H1 (cell line): ENCODE data around the gene MX1. TPM values are rescaled to one million over a fixed set of nuclear protein-coding genes. Genes with fewer than 3 reads are reported as not detected.

ENCODE experiments used
- ASH2L ChIP-seq: fragments of 200-600, 300-600 bp; sonication (generic); IDR thresholded peaks from one replicate; pipeline ENCODE4 v1.7.1; 2017; ENCODE audit warnings: low read length
- ATF3 ChIP-seq: IDR thresholded peaks from 2 replicates; pipeline ENCODE4 v1.6.1; 2011; ENCODE audit warnings: low read depth, mild to moderate bottlenecking, low read length; ENCODE audit not compliant: insufficient read depth
- BACH1 ChIP-seq: IDR thresholded peaks from 2 replicates; pipeline ENCODE4 v1.6.1; 2012; ENCODE audit warnings: low read length, improper control_type of control experiment
- CBX8 ChIP-seq: fragments of 300-800, 300-1000 bp; sonication (generic); IDR thresholded peaks from 2 replicates; pipeline ENCODE4 v1.7.1; 2016; ENCODE audit warnings: low read depth, low read length, borderline replicate concordance
- EZH2 ChIP-seq: fragments of 200-600 bp; sonication (generic); IDR thresholded peaks from 2 replicates; pipeline ENCODE4 v1.7.1; 2012; ENCODE audit warnings: low read depth, mild to moderate bottlenecking, moderate library complexity, low read length, inconsistent platforms; ENCODE audit not compliant: severe bottlenecking
- KDM4A ChIP-seq: IDR thresholded peaks from one replicate; pipeline ENCODE4 v1.7.1; 2012; ENCODE audit warnings: low read depth, mild to moderate bottlenecking, moderate library complexity, low read length, inconsistent platforms; ENCODE audit not compliant: severe bottlenecking
- PHF8 ChIP-seq: fragments of 200-600 bp; sonication (generic); conservative IDR thresholded peaks from 2 replicates; pipeline ENCODE4 v1.7.1; 2012; ENCODE audit warnings: low read depth, mild to moderate bottlenecking, inconsistent platforms, low read length, moderate library complexity
- POLR2AphosphoS5 ChIP-seq: IDR thresholded peaks from 2 replicates; pipeline ENCODE4 v1.6.1; 2011; ENCODE audit warnings: low read depth, low read length
- POU5F1 ChIP-seq: IDR thresholded peaks from 2 replicates; pipeline ENCODE4 v1.6.1; 2011; ENCODE audit warnings: low read depth, mild to moderate bottlenecking, low read length, moderate library complexity
- SP2 ChIP-seq: IDR thresholded peaks from 2 replicates; pipeline ENCODE4 v1.6.1; 2012; ENCODE audit warnings: mild to moderate bottlenecking, low read length, inconsistent platforms
- TBP ChIP-seq: IDR thresholded peaks from 2 replicates; pipeline ENCODE4 v1.6.1; 2011; ENCODE audit warnings: low read depth, low read length, improper control_type of control experiment
- polyA plus RNA-seq, 7 experiments: library from polyadenylated mRNA; depleted of rRNA in 3 of 7; stranded (reverse) in 5 of 7; unstranded in 2 of 7; fragments of >200 nt in 5 of 7; fragments of 200-250 nt in 2 of 7; gene quantifications; 1 replicate in 5 of 7; 2 replicates in 1 of 7; 4 replicates in 1 of 7; pipeline versions ENCODE4 v1.2.1 to v1.2.3, GENCODE V29; 2011 to 2013; ENCODE audit warnings: missing spikeins in 2 of 7, mixed read lengths in 2 of 7
- total RNA-seq: library from RNA; stranded (reverse); fragmentation: NEBNext Ultra II Directional; extraction: Animal tissue kit (Norgen Biotek cat#: 25700); gene quantifications from 2 replicates; pipeline ENCODE4 v1.2.1, GENCODE V29; 2021

MX1 gene
- total and polyA plus RNA-seq, 2 of the 8 experiments (the other 6 are each of a cell fraction or from before 2014, with no cell fraction given) = 3.8 to 5.7 TPM

GRCh38 chr21:41426676-41427404 is 801 bp downstream of the MX1 start (continued):
- TF ChIP-seq ATF3 (no peak), SP2 (no peak), CBX8 (no peak), POU5F1 (no peak), POLR2AphosphoS5 (no peak), TBP (no peak), BACH1 (peak; percentile 73), EZH2 (no peak), ASH2L (no peak), KDM4A (peak; percentile 10), PHF8 (no peak)
